Rectal smooth muscle tissue (tissue), 1 donor: Measurements from ENCODE around the gene TNK1.

ENCODE experiments used
- H3K27ac ChIP-seq: one replicate; pipeline ENCODE4 v1.7.0; 2013; ENCODE audit warnings: low read depth, low read length, inconsistent platforms
- H3K27me3 ChIP-seq: one replicate; pipeline ENCODE4 v1.7.0; 2013; ENCODE audit warnings: low read length; ENCODE audit not compliant: control insufficient read depth, insufficient read depth
- H3K36me3 ChIP-seq: one replicate; pipeline ENCODE4 v1.7.0; 2013; ENCODE audit warnings: low read length; ENCODE audit not compliant: control insufficient read depth, insufficient read depth
- H3K4me1 ChIP-seq: one replicate; pipeline ENCODE4 v1.7.0; 2013; ENCODE audit warnings: low read length; ENCODE audit not compliant: control insufficient read depth, insufficient read depth
- H3K4me3 ChIP-seq: one replicate; pipeline ENCODE4 v1.7.0; 2013; ENCODE audit warnings: low read length
- H3K9ac ChIP-seq: one replicate; pipeline ENCODE4 v1.7.0; 2013; ENCODE audit warnings: low read length

Gene TNK1

GRCh38 chr17:7403043-7403726, 22.3 kb downstream of the TNK1 start:
- Histone ChIP-seq H3K27me3 (peaks cover 2% of the 10 kb centered on the region), H3K4me3 (peak overlapping the region; percentile 87), H3K9ac (peak overlapping the region; percentile 75), H3K36me3 (no peaks in the 10 kb centered on the region), H3K4me1 (peaks cover 12% of the 10 kb centered on the region), H3K27ac (peak overlapping the region; percentile 90)

GRCh38 chr17:7403727-7403976, 22.8 kb downstream of the TNK1 start:
- H3K36me3 ChIP-seq: no peaks in the 10 kb centered on the region
- H3K27ac ChIP-seq: peak overlapping the region; percentile 90
- peaks cover 2% of the 10 kb centered on the region for H3K27me3 ChIP-seq
- peaks cover 12% of the 10 kb centered on the region for H3K4me1 ChIP-seq
- peak overlapping the region; percentile 71 for H3K9ac ChIP-seq
- peak overlapping the region; percentile 87 for H3K4me3 ChIP-seq

GRCh38 chr17:7403977-7404736, 23.3 kb downstream of the TNK1 start, which contains the start of gene TMEM256:
Gene TMEM256 (minus strand): TSS chr17:7404097. CDS start chr17:7404084, 13 bp downstream.
- peak within 1 kb of the TSS; percentile 90 for H3K27ac ChIP-seq
- H3K36me3 ChIP-seq: no peaks in the 10 kb centered on the region
- H3K9ac ChIP-seq: peak within 1 kb of the TSS; percentile 75
- H3K27me3 ChIP-seq: peaks cover 2% of the 10 kb centered on the region
- H3K4me1 ChIP-seq: peaks cover 12% of the 10 kb centered on the region
- peak within 1 kb of the TSS; percentile 87 for H3K4me3 ChIP-seq

- Histone ChIP-seq H3K9ac (peak overlapping the region; percentile 16), H3K27me3 (peaks cover 2% of the 10 kb centered on the region), H3K4me1 (peaks cover 12% of the 10 kb centered on the region), H3K36me3 (peaks cover 2% of the 10 kb centered on the region), H3K27ac (peak overlapping the region; percentile 90), H3K4me3 (peak overlapping the region; percentile 78)
Observed at GRCh38 chr17:7404737-7405349, 24.0 kb downstream of the TNK1 start.

GRCh38 chr17:7405350-7406234, 24.7 kb downstream of the TNK1 start:
- H3K4me3 ChIP-seq: peak overlapping the region; percentile 78
- H3K27me3 ChIP-seq: peaks cover 4% of the 10 kb centered on the region
- H3K4me1 ChIP-seq: peaks cover 12% of the 10 kb centered on the region
- H3K9ac ChIP-seq: peak overlapping the region; percentile 16
- H3K36me3 ChIP-seq: peaks cover 6% of the 10 kb centered on the region
- H3K27ac ChIP-seq: peak overlapping the region; percentile 90

- H3K4me1 ChIP-seq: peaks cover 12% of the 10 kb centered on the region
- H3K9ac ChIP-seq: no peak overlapping the region
- no peak overlapping the region for H3K4me3 ChIP-seq
- peaks cover 4% of the 10 kb centered on the region for H3K27me3 ChIP-seq
- no peak overlapping the region for H3K27ac ChIP-seq
- peaks cover 6% of the 10 kb centered on the region for H3K36me3 ChIP-seq
Observed at GRCh38 chr17:7406235-7406825, 25.4 kb downstream of the TNK1 start.

GRCh38 chr17:7407082-7407481, 26.2 kb downstream of the TNK1 start:
- H3K27ac ChIP-seq: no peak overlapping the region
- H3K9ac ChIP-seq: no peak overlapping the region
- no peak overlapping the region for H3K4me3 ChIP-seq
- H3K4me1 ChIP-seq: peaks cover 12% of the 10 kb centered on the region
- peaks cover 4% of the 10 kb centered on the region for H3K27me3 ChIP-seq
- peaks cover 6% of the 10 kb centered on the region for H3K36me3 ChIP-seq

- peaks cover 4% of the 10 kb centered on the region for H3K27me3 ChIP-seq
- no peak within 1 kb of the TSS for H3K27ac ChIP-seq
Observed at GRCh38 chr17:7407485-7408251, 26.8 kb downstream of the TNK1 start, which contains the start of gene NLGN2. Gene NLGN2 (plus strand): TSS chr17:7407845. CDS start chr17:7408256, 411 bp downstream.

GRCh38 chr17:7408252-7408727, 27.4 kb downstream of the TNK1 start:
- Histone ChIP-seq H3K4me1 (peaks cover 5% of the 10 kb centered on the region), H3K27ac (no peak overlapping the region), H3K36me3 (peaks cover 6% of the 10 kb centered on the region), H3K9ac (no peak overlapping the region), H3K27me3 (peaks cover 4% of the 10 kb centered on the region), H3K4me3 (no peak overlapping the region)

More at GRCh38 chr17:7407485-7408251, 26.8 kb downstream of the TNK1 start, which contains the start of gene NLGN2:
- peaks cover 6% of the 10 kb centered on the region for H3K36me3 ChIP-seq
- no peak within 1 kb of the TSS for H3K9ac ChIP-seq
- no peak within 1 kb of the TSS for H3K4me3 ChIP-seq
- H3K4me1 ChIP-seq: peaks cover 11% of the 10 kb centered on the region

- H3K27ac ChIP-seq: no peak overlapping the region
- H3K36me3 ChIP-seq: peaks cover 6% of the 10 kb centered on the region
- H3K9ac ChIP-seq: no peak overlapping the region
- H3K4me3 ChIP-seq: no peak overlapping the region
- peaks cover 5% of the 10 kb centered on the region for H3K4me1 ChIP-seq
- H3K27me3 ChIP-seq: peaks cover 4% of the 10 kb centered on the region
Observed at GRCh38 chr17:7408863-7409262, 28.0 kb downstream of the TNK1 start.

- peaks cover 4% of the 10 kb centered on the region for H3K27me3 ChIP-seq
- H3K4me1 ChIP-seq: peaks cover 5% of the 10 kb centered on the region
- H3K4me3 ChIP-seq: no peak overlapping the region
- H3K27ac ChIP-seq: no peak overlapping the region
- H3K9ac ChIP-seq: no peak overlapping the region
- H3K36me3 ChIP-seq: peaks cover 6% of the 10 kb centered on the region
Observed at GRCh38 chr17:7409716-7410115, 28.8 kb downstream of the TNK1 start.
